K562 (cell line): ENCODE results near the gene MTA2. TPM values are rescaled to one million over a fixed set of nuclear protein-coding genes. Genes with fewer than 3 reads are reported as not detected.
A peak's percentile ranks its signal among the peaks of the same experiment; 100 is the strongest.

Experiments used
- ATF6 ChIP-seq: sonication (generic); formaldehyde crosslinking; IDR thresholded peaks from 2 replicates; pipeline ENCODE4 v1.4.0; 2020; ENCODE audit warnings: mild to moderate bottlenecking, missing genetic modification reagents
- ATF7 ChIP-seq: fragments of 450-650 bp; IDR thresholded peaks from 2 replicates; pipeline ENCODE4 v1.7.1; 2014; ENCODE audit warnings: mild to moderate bottlenecking, moderate library complexity
- CEBPZ ChIP-seq: fragments of 150-350 bp; IDR thresholded peaks from 2 replicates; pipeline ENCODE4 v1.6.1; 2014; ENCODE audit warnings: low read depth, mild to moderate bottlenecking, low read length, borderline replicate concordance
- ESRRA ChIP-seq: fragments of 450-650 bp; IDR thresholded peaks from 2 replicates; pipeline ENCODE4 v1.6.1; 2014; ENCODE audit warnings: low read depth, mild to moderate bottlenecking, moderate library complexity, borderline replicate concordance
- HDAC3 ChIP-seq: fragments of 450-650 bp; IDR thresholded peaks from 2 replicates; pipeline ENCODE4 v1.6.1; 2018; ENCODE audit warnings: borderline replicate concordance, mild to moderate bottlenecking, moderate library complexity; ENCODE audit not compliant: partially characterized antibody
- HMGN3 ChIP-seq: IDR thresholded peaks from 2 replicates; pipeline ENCODE4 v1.6.1; 2011; ENCODE audit warnings: borderline replicate concordance, low read depth, mild to moderate bottlenecking, mixed read lengths, low read length; ENCODE audit not compliant: insufficient read length; ENCODE audit errors: extremely low read depth
- MLX ChIP-seq, 2 experiments: fragments of 450-650 bp in 1 of 2; sonication (generic) in 1 of 2; formaldehyde crosslinking; conservative IDR thresholded peaks; 2 replicates each; pipeline versions ENCODE4 v1.4.0 to v1.8.1; 2020 to 2022; ENCODE audit warnings: mild to moderate bottlenecking in 1 of 2, missing genetic modification reagents in 1 of 2
- PHB ChIP-seq: fragments of 250-450 bp; sonication (Bioruptor Pico); IDR thresholded peaks from 2 replicates; pipeline ENCODE4 v1.5.0; 2021
- PHTF2 ChIP-seq: fragments of 250-450 bp; sonication (Bioruptor Pico); IDR thresholded peaks from 2 replicates; pipeline ENCODE4 v1.5.0; 2021; ENCODE audit warnings: mild to moderate bottlenecking
- RAD21 ChIP-seq, 2 experiments: fragments of 250-450 bp in 1 of 2; fragments of 450-650 bp in 1 of 2; sonication (Bioruptor Pico) in 1 of 2; formaldehyde crosslinking in 1 of 2; IDR thresholded peaks in 1 of 2; conservative IDR thresholded peaks in 1 of 2; 2 replicates each; pipeline versions ENCODE4 v1.4.0 to v1.8.0; 2020 to 2022; ENCODE audit warnings: mild to moderate bottlenecking in 2 of 2, moderate library complexity in 1 of 2
- SNIP1 ChIP-seq: fragments of 450-650 bp; IDR thresholded peaks from 2 replicates; pipeline ENCODE4 v1.7.1; 2017; ENCODE audit warnings: low read depth, mild to moderate bottlenecking
- SNRNP70 ChIP-seq: fragments of 200-400 bp; formaldehyde crosslinking; optimal IDR thresholded peaks from 2 replicates; pipeline ENCODE3; 2017; ENCODE audit warnings: low read depth, low read length
- SREBF1 ChIP-seq: fragments of 150-350 bp; IDR thresholded peaks from 2 replicates; pipeline ENCODE4 v1.6.1; 2014; ENCODE audit warnings: antibody characterized with exemption, low read depth, low read length, borderline replicate concordance
- TARDBP ChIP-seq: fragments of 450-650 bp; IDR thresholded peaks from 2 replicates; pipeline ENCODE4 v1.6.1; 2016
- XRCC4 ChIP-seq: IDR thresholded peaks from one replicate; pipeline ENCODE4 v1.6.1; 2011; ENCODE audit not compliant: insufficient read depth, insufficient read length; ENCODE audit errors: extremely low read depth
- ZC3H4 ChIP-seq: sonication (generic); formaldehyde crosslinking; IDR thresholded peaks from 2 replicates; pipeline ENCODE4 v1.9.0; 2021; ENCODE audit warnings: missing genetic modification reagents, borderline replicate concordance
- ZNF140 ChIP-seq: fragments of 250-450 bp; sonication (Bioruptor Pico); IDR thresholded peaks from 2 replicates; pipeline ENCODE4 v1.8.0; 2021; ENCODE audit warnings: moderate library complexity, mild to moderate bottlenecking, inconsistent platforms
- ZNF143 ChIP-seq: sonication (generic); formaldehyde crosslinking; IDR thresholded peaks from 2 replicates; pipeline ENCODE4 v1.9.0; 2022; ENCODE audit warnings: mild to moderate bottlenecking, missing genetic modification reagents
- ZNF184 ChIP-seq: sonication (generic); formaldehyde crosslinking; IDR thresholded peaks from 2 replicates; pipeline ENCODE4 v1.5.0; 2020; ENCODE audit warnings: missing genetic modification reagents
- ZNF384 ChIP-seq: IDR thresholded peaks from 2 replicates; pipeline ENCODE4 v1.6.1; 2012; ENCODE audit warnings: low read depth, low read length, improper control_type of control experiment
- ZNF668 ChIP-seq: fragments of 250-450 bp; sonication (Bioruptor Pico); IDR thresholded peaks from 2 replicates; pipeline ENCODE4 v1.8.0; 2022; ENCODE audit warnings: mild to moderate bottlenecking, inconsistent platforms
- ZNF75A ChIP-seq: fragments of 450-650 bp; formaldehyde crosslinking; IDR thresholded peaks from 2 replicates; pipeline ENCODE4 v1.4.0; 2020; ENCODE audit warnings: mild to moderate bottlenecking
- polyA plus RNA-seq, 8 experiments: library from polyadenylated mRNA; depleted of rRNA in 4 of 8; stranded (reverse) in 5 of 8; unstranded in 3 of 8; fragments of >200 nt; fragmentation: Nextera tagmentation in 2 of 8; fragmentation: Illumina TruSeq in 1 of 8; extraction: Ambion mirVana in 2 of 8; extraction: Trizol in 1 of 8; gene quantifications; 2 replicates each; pipeline versions ENCODE4 v1.2.1 to v1.2.3, GENCODE V29; 2011 to 2014; ENCODE audit warnings: inconsistent platforms in 1 of 8, missing spikeins in 1 of 8
- total RNA-seq, 7 experiments: library from RNA; depleted of rRNA in 6 of 7; stranded (reverse); fragments of >200 nt in 6 of 7; fragmentation: Illumina TruSeq in 2 of 7; extraction: Trizol in 2 of 7; gene quantifications; 2 replicates each; pipeline versions ENCODE4 v1.2.1 to v1.2.3, GENCODE V29; 2011 to 2021; ENCODE audit warnings: low replicate concordance in 1 of 7

Gene MTA2
- total and polyA plus RNA-seq, 9 of the 15 experiments (the other 6 are each of a cell fraction or from before 2014, with no cell fraction given), result 6.2 to 220 (median 172) TPM

DNA sequence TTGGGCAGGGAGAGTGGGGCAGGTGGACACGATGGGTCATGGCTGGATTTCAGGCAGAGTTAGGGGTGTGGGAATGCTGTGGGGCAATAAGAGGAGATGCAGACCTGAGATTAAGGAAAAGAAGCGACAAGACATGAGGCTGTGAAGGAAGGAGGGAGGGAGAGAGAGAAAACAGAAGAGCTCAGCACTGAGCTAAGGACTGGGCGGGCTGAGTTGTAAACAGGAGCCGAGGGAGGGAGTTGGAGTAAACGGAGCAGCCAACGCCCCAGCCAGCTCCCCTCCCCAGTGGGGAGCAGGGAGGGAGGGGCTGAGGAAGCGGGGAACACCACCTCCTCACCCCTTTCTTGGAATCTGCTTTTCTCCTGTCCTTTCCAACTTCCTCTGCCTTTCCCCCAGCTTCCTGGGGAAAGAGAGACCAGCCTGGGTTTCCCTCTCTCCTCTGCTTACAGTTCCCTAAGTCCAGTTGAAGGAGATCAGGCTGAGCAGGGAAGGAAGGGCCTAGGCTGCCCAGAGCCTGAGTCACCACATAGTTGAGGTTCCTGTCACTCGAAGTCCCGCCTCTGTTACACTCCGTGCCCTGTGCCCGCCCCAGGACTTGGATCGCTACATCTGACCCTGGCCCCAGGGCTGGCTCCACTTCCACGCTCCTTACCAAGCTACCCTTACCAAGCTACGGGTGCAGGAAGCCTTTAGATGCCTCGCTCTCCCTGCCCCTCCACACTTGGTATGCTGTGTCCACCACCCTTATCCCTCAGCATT, 48.4 kb downstream of the MTA2 start (continued):
- peak; percentile 48 for TF ChIP-seq ZNF384
- 0 out of 2 replicates have a peak, but pooled peaks have one; percentile 31 for TF ChIP-seq ATF6
- no peak for TF ChIP-seq XRCC4
- no peak for TF ChIP-seq SNRNP70
- no peak for TF ChIP-seq ESRRA
- TF ChIP-seq ZNF75A (CRISPR knock-in tag), result no peak
- no peak for TF ChIP-seq PHTF2 (CRISPR knock-in tag)
- peak; percentile 71; the same call in 1 of the 2 replicates for TF ChIP-seq ATF7
- no peak for TF ChIP-seq TARDBP
- TF ChIP-seq SNIP1, result no peak
- no peak for TF ChIP-seq ZNF668 (CRISPR knock-in tag)
- no peak for TF ChIP-seq CEBPZ
- TF ChIP-seq HMGN3, result peak; percentile 41
- TF ChIP-seq ZC3H4 (CRISPR knock-in tag), result no peak
- no peak for TF ChIP-seq SREBF1
- TF ChIP-seq PHB (CRISPR knock-in tag), result no peak
- TF ChIP-seq ZNF184 (CRISPR knock-in tag), result no peak
- no peak for TF ChIP-seq HDAC3
- TF ChIP-seq RAD21 (CRISPR knock-in tag; conservative IDR thresholded peaks at IDR 0.05 in 1 of 2, IDR thresholded peaks at IDR 0.05 in 1 of 2), result no peak
- no peak for TF ChIP-seq ZNF143 (CRISPR knock-in tag)
- TF ChIP-seq ZNF140, result no peak
- no peak for TF ChIP-seq MLX (CRISPR knock-in tag; conservative IDR thresholded peaks at IDR 0.05)
